ENCODE measurements around the gene ADORA2A.

- TF ChIP-seq EZH2 (IDR thresholded peaks at IDR 0.05) (no peak), POLR2AphosphoS5 (IDR thresholded peaks at IDR 0.05; ENCODE audit: borderline replicate concordance, low read depth, low read length) (no peak), FOXP2 (optimal IDR thresholded peaks at IDR 0.05; ENCODE audit: control extremely low read depth, extremely low read length, insufficient read depth) (no peak)
Measured at GRCh38 chr22:24390576-24390975, 36.8 kb upstream of the ADORA2A start.
